GM20431 (cell line): ENCODE results near the gene THRAP3.

ENCODE experiments used
- in situ Hi-C: fragments of 300-500 bp; cut with MseI, MboI; formaldehyde crosslinking; loops from one replicate; pipeline ENCODE4 v1.15.0; 2020; ENCODE audit warnings: low sequenced_read_pairs; ENCODE audit not compliant: unreplicated experiment

Gene THRAP3

GRCh38 chr1:36322041-36322785, 98.0 kb downstream of the THRAP3 start:
- in situ Hi-C loops: no loop called here

- in situ Hi-C loops: no loop called here
Measured at GRCh38 chr1:36322786-36323635, 98.8 kb downstream of the THRAP3 start.

- in situ Hi-C loops: no loop called here
Measured at GRCh38 chr1:36323636-36324352, 99.6 kb downstream of the THRAP3 start, which contains the start of gene EVA1B. TSS of gene EVA1B (minus strand) at chr1:36323645. CDS start at chr1:36323037, 608 bp downstream.

DNA sequence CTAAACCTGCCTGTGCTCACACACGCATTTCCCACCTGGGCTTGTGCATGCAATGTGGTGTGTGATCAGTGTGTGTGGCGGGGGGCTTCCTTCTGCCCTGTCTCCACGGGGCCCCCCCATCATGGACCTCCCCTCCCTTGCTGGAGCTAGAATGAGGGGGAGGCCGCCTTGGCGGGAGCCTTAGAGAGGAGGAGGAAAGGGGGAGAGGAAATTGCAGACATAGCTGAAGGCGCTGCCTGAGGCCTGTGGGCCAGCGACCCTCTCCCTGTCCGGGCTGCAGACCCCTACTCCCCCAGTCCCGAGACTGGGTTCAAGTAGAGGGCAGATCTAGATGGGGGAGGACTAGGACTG, 100.1 kb downstream of the THRAP3 start:
- in situ Hi-C loops: no loop called here

GRCh38 chr1:36326499-36326898, 102.3 kb downstream of the THRAP3 start:
- in situ Hi-C loops: no loop called here

DNA sequence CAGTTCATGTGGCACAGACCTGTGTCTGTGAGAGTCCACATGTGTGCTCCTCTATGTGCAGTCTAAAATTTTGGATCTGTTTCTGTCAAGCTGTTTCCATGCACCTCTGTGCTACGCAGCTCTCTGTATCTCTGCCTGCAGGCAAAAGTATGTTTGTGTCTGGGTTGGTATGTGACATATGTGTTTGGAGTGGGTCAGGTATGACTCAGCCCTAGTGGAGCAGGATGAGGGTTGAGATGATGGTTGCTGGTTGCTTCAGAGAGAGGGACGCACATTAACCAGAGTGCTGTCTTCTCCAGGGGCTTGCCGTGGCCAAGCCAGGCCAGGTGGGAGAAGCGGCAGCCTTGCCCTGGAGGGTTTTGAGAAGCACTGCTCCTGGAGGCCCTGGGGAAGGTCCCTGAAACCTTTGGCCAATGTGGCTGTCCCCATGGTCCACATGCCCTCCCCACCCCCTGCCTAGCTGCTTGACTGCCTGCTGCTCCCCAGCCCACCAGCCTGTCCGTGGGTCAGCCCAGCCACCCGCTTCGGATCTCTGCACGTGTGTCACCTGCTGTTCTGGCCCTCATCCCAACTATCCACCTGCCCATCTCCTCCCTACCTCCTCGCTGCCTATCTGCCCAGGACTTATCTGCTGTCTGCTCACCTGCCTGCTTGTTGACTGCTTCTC, 103.3 kb downstream of the THRAP3 start:
- in situ Hi-C loops: no loop called here

DNA sequence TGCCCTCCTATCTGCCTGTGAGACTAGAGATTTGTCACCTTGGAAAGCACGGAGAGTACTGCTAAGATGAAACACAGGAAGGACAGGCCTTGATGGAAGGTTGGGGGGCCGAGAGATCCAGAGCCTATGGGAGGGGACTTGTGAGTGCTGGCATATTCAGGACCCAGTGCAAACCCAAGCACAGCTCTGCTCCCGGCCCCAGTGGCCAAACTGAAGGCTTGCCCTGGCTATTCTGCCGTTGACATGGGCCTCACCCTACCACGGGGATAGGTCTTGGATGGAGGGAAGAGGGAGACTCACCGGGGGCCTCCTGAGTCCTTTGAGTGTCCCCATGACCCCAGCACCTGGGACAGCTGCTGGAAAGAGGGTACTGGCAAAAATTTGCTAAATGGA, 103.8 kb downstream of the THRAP3 start:
- in situ Hi-C loops: no loop called here

GRCh38 chr1:36328713-36329112, 104.5 kb downstream of the THRAP3 start:
- in situ Hi-C loops: no loop called here

DNA sequence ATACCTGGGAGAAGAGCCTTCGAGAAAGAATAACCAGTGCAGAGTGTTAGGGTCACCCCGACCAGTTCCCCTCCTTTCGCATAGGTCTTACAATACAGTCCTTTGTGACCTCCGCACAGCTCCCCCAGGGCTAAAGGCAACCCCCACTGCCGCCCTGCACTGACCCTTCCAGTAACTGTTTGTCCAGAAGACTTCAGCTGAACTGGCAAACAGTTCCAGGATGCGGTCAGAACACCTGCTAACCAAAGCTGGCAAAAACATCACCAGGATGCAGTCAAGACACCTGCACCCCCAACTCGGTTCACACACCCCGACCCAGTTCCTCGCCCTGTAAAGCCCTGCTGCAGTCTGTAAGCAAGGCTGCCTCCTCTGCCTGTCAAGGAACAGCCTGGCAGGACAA, 105.6 kb downstream of the THRAP3 start:
- in situ Hi-C loops: no loop called here

DNA sequence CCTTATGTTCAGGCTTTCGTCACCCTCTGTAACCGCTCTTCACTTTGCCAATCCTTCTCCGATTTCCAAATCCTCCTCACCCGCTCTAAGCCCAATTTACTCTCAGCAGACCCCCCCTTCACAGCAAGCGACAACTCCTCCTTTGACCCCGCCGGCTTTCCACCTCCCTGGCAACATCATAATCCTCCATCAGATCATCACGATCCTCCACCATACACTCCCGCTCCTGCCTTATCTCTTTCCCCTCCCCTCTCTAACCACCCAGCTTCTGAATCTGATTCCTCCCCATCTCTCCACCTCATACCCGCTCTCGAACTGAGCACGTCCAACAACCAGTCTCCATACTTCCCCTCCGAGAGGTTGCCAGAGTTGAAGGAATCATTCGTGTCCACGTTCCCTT, 106.7 kb downstream of the THRAP3 start:
- in situ Hi-C loops: no loop called here

DNA sequence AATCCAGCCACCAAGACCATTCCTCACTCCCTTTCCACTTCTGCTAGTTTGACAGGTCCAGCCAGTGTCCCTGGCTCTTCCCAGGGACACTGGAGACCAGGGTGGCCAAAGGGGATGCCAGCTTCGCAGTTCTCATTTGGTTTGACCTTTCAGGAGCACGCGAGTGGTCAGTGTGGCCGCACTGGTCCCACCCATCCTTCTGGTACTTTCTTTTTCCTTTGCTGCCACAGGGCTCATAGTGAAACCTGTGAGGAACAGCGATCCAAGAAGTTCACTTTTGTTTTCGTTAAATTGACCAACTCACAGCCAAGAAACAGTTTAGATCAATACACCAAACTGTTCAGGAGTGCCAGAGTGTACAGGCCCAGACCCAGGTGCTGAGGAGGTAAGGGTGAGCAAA, 113.6 kb downstream of the THRAP3 start:
- in situ Hi-C loops: no loop called here

DNA sequence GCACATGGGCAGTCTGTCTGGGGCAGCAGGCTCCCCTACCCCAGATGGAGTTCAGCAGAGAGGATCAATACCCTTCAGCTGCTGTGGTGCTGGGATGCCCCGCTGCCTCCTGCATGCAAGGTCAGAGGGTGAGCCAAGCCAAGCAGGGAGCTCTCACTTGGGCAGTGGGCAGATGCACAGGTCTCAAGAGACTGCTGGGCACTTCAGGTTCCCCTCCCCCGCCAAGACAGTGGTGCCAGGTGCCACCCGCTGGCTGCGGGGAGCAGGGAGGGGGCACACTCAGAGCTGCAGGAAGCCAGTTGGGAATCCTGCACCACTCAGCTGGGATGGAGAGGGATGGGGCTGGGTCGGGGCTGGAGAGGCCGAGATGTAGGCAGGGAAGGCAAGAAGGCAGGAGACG, 115.0 kb downstream of the THRAP3 start:
- in situ Hi-C loops: no loop called here

- in situ Hi-C loops: loop anchor here (10.0 kb wide), 1 partner anchor 85 kb away; no protein-coding TSS in a partner anchor
Measured at GRCh38 chr1:36339615-36340014, 115.4 kb downstream of the THRAP3 start.

- in situ Hi-C loops: loop anchor here (10.0 kb wide), 1 partner anchor 83 kb away; no protein-coding TSS in a partner anchor
Measured at GRCh38 chr1:36341626-36342320, 117.5 kb downstream of the THRAP3 start.

GRCh38 chr1:36342426-36343185, 118.4 kb downstream of the THRAP3 start:
- in situ Hi-C loops: loop anchor here (10.0 kb wide), 1 partner anchor 82 kb away; no protein-coding TSS in a partner anchor

DNA sequence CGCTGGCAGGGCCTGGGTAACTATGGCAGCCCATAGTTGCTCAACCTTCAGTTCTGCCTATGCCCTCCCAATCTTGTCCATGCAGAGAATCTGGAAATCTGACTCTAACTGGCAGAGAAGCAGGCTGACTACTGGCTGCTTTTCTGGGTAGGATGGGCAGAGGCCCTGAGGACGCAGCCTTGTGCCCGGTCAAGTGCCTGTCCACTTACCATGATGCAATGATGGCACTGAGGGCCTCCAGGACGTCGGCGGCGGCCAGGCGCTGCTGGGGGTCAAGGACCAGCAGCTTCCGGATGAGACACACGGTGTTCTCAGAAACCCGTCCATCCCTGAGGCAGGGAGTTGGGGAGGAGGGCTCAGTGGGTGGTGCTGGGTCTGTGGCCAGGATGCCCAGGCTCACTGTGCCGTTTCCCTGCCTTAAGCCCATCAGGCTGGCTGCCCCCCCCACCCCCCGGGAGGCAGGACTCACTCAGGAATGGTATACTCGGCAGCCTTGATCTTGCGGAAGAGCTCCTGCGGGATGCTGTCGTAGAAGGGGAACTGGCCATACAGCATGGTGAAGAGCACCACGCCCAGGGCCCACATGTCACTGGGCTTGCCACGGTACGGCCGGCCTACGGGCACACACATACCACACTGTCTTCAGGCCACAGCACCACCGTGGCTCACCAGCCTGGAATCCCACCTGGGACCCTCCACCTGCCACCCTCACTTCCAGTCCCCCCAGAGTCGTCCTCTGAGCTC, 119.6 kb downstream of the THRAP3 start:
- in situ Hi-C loops: loop anchor here (10.0 kb wide), 1 partner anchor 81 kb away; no protein-coding TSS in a partner anchor

GRCh38 chr1:36344395-36344680, 120.1 kb downstream of the THRAP3 start:
- in situ Hi-C loops: loop anchor here (10.0 kb wide), 1 partner anchor 80 kb away; no protein-coding TSS in a partner anchor

DNA sequence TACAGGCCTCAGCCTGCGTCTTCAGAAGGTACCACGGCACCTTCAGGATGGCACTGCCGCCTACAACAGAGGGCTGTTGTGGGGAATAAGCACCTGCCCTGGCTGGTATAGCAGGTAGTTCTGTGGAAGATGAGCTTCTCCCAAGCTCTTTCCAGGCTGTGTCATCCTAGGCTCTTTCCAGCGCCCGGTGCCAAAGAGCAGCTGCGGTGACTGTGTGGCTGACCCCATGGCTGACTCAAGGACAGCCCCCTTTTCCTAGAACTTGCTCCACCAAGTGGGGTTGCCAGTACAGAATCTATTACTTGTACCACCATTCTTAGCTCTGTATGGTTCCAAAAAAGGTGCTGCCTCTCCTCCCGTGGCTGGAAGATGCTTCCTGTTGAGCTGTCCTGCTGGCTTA, 121.1 kb downstream of the THRAP3 start:
- in situ Hi-C loops: loop anchor here (10.0 kb wide), 1 partner anchor 79 kb away; no protein-coding TSS in a partner anchor
